Mesangial cell (primary cell): Measurements from ENCODE around the gene CUX1. TPM values are rescaled to one million over a fixed set of nuclear protein-coding genes. Genes with fewer than 3 reads are reported as not detected.

Source experiments
- total RNA-seq: library from RNA; depleted of rRNA; stranded (reverse); fragments of >200 nt; gene quantifications from 2 replicates; pipeline ENCODE4 v1.2.3, GENCODE V29; 2015

CUX1 gene, protein sequence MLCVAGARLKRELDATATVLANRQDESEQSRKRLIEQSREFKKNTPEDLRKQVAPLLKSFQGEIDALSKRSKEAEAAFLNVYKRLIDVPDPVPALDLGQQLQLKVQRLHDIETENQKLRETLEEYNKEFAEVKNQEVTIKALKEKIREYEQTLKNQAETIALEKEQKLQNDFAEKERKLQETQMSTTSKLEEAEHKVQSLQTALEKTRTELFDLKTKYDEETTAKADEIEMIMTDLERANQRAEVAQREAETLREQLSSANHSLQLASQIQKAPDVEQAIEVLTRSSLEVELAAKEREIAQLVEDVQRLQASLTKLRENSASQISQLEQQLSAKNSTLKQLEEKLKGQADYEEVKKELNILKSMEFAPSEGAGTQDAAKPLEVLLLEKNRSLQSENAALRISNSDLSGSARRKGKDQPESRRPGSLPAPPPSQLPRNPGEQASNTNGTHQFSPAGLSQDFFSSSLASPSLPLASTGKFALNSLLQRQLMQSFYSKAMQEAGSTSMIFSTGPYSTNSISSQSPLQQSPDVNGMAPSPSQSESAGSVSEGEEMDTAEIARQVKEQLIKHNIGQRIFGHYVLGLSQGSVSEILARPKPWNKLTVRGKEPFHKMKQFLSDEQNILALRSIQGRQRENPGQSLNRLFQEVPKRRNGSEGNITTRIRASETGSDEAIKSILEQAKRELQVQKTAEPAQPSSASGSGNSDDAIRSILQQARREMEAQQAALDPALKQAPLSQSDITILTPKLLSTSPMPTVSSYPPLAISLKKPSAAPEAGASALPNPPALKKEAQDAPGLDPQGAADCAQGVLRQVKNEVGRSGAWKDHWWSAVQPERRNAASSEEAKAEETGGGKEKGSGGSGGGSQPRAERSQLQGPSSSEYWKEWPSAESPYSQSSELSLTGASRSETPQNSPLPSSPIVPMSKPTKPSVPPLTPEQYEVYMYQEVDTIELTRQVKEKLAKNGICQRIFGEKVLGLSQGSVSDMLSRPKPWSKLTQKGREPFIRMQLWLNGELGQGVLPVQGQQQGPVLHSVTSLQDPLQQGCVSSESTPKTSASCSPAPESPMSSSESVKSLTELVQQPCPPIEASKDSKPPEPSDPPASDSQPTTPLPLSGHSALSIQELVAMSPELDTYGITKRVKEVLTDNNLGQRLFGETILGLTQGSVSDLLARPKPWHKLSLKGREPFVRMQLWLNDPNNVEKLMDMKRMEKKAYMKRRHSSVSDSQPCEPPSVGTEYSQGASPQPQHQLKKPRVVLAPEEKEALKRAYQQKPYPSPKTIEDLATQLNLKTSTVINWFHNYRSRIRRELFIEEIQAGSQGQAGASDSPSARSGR (N-terminal part only)
- 30.6 and 97.2 TPM in 2 replicates for total RNA-seq

DNA sequence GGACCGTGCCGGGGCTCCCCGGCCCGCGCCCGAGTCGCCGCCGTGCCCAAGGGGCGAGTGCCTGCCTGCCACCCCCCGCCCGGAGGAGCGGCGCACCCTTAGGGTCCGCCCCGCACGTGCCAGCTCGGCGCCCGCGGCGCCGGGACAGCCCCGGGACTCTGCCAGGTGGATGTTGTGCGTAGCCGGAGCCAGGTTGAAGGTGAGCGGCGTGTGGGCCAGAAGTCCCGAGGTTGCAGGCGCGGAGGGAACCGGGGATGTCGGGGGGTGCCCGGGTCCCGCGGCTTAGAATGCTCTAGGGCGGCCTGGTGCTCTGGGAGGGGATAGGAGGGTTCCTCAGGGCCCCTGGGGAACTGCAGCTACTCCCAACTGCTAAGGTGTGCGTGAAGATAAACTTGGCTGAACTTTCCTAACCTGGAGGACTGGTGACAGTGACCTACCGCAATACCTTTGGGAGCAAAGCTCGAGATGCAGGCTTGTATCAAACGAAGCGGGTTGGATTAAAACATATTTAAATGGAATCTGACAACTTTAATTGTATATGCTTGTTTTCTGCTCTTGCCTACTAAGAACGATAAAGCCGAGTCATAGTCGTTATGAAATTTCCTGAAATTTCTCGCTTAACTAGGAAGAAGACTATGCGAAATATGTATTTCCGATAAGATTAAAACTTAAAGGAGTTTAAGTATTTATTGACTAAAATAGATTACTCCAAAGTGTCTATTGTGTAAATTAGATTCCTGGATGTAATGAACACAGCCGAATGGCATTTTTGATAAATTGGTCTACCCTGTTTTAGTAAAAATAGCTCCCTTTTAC is at the start of gene CUX1:
CUX1 (plus strand) TSS at position 156 of the 816 bp plus-strand sequence; CDS start at position 170, 14 bp downstream.

DNA sequence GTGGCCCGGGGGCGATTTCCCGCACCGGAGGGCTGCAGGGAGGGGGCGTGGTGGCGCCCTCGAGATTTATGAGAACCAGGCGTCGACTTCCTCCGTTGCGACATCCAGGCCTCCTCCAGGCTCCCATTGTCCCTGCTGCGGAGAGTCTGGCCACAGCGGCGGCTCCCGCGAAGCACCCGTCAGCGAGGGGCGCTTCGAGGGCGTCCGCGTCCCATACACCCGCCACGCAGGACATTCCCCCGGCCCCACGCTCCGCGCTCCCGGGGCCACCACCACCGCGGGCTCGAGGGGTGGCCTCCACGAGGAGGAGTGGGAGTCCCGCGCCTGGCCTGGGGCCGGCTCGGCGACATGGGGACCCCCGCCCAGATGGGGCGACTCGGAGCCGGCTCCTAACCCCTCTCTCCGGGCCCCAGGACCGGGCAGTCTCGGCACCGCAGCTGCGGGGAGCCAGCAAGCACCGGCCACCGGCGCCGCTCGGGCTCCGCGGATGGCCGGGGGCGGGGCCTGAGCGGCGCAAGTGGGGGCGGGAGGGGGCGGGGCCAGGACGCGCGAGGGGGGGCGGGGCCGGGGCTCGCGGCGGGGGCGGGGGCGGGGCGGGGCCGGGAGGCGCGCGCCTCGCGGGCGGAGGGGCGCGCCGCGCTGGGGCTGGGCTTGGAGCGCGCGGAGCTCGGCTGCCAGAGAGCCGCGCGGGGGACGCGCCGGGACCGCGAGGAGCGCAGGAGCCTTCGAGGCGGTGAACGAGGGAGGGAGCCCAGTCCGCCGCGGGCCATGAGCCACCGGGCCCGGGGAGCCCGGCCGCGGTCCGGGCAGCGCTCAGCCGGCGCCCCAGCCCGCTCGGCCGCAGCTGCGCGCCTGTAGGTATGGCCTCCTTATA is 469.0 kb downstream of the CUX1 start, which contains the start of gene SH2B2:
SH2B2 (plus strand) TSS at position 632 of the 874 bp plus-strand sequence. CDS start 13,683 bp downstream, outside the sequence.

Other genes starting within 250 kb of the CUX1 start
- gene MYL10, start 188.3 kb upstream of the CUX1 start, total RNA-seq = not detected in 2 replicates